ENCODE data around the gene WDPCP.
"Not testable (repeated sequence)": the region's sequence is repeated elsewhere in the genome, so short reads cannot be mapped to it uniquely, and the experiment has no call there.

Gene WDPCP

GRCh38 chr2:63436488-63436887 is 151.8 kb downstream of the WDPCP start:
- no peak for DNase-seq

GRCh38 chr2:63435070-63435469 is 153.2 kb downstream of the WDPCP start:
- DNase-seq, result no peak

DNA sequence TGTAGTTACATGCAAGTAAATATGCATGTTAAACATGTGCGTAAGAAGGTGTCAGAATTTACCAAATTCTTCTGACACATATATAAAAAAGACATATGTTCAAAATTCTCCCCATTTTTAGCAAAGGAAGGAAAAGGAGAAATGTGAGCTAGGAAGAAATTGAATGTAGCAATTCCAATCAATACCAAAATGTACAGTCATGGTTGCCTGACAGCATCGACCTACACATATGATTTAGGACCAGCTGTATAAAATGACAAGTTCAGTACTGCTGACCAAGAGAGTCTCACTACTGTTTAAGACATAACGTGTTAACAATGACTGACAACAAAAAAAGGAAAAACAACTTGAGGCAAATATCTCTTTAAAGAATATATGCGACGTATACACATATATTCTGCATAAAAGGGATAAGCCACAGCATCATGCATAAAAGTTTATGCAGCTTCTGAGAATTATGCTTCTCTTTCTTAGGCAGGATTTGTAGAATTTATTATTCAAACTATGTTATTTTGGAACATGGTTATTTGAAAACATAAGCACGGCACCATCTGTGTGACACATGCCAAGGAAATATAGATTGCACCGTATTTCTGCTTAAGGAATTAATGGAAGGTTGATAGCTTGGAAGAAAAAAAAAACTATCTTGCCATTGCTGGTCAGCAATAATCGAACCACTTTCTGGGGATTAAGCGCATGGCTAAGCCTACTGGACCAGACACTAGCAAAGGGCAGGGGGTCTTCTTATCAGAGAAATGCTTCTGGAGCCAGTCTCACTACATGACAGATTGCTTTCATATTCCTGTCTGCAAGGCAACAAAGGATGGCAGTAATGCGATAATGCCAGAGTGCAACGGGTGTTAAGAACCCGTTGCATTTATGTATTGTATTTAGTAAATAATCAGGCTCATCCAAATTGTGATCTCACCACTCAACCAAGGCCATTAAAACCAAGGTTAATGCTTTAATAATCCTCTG is 154.0 kb downstream of the WDPCP start:
- no peak for DNase-seq

DNA sequence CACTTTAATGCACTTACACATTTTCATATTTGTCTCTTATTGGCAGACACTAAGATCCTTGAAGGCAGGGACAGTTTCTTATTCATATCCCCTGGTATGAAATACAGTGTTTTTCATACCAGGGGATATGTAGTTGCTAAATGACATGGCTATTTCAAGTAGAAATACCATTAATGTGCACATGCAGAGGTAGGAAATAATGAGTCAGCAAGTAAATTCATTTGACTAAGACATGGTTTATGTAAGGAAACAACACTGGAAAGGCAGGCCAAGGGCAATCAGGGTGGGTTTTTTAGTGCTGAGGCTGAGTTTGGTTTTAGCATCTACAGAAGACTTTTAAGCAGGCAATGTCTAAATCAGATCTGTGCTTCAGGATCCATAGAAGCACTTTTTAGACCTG is 155.9 kb downstream of the WDPCP start:
- no peak for DNase-seq

DNA sequence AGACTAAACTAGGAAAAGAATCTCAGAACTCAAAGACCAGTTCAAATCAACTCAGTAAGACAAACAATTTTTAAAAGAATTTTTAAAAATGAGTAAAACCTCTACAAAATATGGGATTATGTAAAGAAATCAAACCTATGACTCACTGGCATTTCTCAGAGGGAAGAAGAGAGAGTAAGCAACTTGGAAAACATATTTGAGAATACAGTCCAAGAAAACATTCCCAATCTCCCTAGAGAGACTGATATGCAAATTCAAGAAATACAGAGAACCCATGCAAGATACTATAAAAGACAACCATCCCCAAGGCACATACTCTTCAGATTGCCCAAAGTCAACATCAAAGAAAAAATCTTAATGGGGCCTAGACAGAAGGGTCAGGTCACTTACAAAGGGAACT is 162.7 kb downstream of the WDPCP start:
- no peak for DNase-seq

- DNase-seq, result no peak
Observed at GRCh38 chr2:63425079-63425416, 163.2 kb downstream of the WDPCP start.

DNA sequence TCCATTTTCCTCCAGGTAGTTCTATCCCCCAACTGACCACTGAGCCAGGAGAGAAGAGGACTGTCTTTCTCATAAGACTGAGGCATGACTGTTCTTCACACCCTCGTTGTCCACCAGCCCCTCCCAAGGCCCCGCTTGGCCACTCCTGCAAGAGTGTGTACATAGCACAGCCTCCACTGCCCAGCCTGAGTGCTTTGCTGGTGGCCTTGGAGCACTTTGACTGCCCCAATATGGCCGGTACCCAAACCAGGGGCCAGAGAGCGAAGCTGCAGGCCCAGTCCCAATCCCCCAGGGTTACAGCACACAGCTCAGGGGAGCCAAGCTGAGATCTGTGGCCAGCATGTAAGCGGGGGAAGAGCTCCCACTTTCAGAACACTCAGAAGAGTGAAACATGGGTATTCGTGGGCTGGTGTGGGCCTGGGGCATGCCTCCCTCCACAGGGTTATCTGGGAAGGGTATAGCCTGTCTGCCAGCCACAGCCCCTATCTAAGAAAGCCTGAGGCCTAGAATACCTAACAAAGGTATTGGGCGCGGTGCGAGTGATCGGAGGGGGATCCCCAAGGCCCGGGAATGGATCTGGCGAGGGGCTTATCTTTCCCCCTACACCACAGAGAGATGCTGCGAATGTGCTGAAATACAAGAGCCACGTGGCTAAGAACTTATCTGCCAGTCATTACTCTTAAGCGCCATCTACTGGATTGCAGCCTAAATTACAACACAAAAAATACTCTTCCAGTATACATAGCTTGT is 163.8 kb downstream of the WDPCP start:
- no peak for DNase-seq

DNA sequence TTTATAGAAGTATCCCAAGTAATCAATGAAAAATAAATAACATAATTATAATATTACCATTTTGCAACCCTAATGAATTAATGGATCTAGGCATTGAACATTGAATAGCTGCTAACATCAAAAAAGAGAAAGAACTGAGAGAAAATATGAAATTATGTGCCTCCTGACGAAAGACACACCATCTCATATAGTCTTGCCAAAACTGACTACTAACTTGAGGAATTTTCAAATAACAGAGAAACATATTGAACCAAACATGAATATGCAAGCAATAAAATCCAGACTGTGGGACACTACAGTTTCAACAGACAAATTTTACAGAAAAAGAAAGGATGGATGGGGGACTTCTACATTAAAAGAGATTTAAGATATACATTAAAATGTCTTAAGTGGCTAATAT is 165.7 kb downstream of the WDPCP start:
- DNase-seq, result no peak

- DNase-seq, result no peak
Observed at GRCh38 chr2:63408530-63408929, 179.7 kb downstream of the WDPCP start.

DNA sequence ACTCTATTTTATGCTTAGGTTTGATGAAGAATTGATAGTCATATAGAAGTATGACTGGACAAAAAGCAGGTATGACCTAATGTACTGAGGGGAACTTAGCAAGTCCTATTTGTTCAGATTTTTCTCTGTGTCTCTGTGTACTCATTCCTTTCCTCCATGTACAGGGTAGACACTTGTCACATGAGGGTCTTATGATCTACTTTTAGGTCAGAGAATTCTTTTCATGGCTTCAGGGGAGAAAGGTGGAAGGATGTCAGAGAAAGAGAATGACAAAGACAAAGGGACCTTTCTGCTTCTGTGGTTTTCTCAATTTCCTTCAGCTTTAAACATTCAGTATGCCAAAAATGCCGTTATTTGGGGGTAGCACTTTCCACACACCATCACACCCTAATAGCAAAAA is 181.6 kb downstream of the WDPCP start:
- DNase-seq, result no peak

- DNase-seq, result no peak
Observed at GRCh38 chr2:63403820-63404219, 184.5 kb downstream of the WDPCP start.

DNA sequence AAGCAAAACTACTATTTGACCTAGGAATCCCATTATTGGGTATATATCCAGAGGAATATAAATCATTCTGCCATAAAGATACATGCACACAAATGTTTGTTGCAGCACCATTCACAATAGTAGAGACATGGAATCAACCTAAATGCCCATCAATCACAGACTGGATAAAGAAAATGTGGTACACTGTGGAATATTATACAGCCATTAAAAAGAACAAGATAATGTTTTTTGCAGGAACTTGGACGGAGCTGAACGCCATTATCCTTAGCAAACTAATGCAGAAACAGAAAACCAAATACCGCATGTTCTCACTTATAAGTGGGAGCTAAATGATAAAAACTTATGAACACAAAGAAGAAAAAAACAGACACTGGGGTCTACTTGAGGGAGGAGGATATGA is 185.4 kb downstream of the WDPCP start:
- DNase-seq, result not testable (repeated sequence)

- no peak for DNase-seq
Observed at GRCh38 chr2:63399156-63399555, 189.1 kb downstream of the WDPCP start.

DNA sequence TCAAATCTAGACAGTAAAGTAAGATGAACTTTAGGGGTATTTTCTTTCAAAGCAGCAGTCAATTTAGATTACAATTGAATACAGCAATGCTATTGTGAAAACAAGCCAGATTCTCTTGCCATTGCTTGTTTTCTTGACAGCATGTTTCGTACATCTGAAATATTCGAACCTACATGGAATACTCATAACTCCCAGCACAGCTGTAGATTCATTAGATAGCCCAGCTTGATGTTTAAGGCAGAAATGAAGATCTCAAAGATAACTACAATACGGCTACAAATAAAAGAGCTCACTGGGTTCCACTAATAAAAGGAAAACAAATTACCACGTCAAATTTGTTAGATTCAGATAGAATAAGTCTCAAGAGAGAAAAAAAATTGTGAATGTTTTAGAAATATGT is 208.8 kb downstream of the WDPCP start:
- DNase-seq, result no peak

DNA sequence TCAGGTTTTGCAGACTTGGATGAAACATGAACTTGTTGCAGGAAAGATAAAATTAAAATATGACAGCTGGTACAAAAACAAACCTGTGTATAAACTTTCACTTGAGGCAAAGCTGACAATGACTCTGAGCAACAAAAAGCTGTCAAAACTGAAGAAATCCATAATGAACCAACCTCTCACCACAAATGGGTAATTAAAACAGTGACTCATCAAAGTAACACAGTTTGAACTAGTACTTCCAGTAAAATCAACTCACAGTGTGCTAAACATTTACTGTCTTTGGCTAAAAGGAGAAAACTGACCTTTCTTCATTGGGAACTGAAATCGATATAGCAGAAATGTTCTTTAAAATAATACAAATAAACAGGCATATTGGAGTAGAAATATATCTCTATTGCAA is 209.7 kb downstream of the WDPCP start:
- DNase-seq, result no peak

DNA sequence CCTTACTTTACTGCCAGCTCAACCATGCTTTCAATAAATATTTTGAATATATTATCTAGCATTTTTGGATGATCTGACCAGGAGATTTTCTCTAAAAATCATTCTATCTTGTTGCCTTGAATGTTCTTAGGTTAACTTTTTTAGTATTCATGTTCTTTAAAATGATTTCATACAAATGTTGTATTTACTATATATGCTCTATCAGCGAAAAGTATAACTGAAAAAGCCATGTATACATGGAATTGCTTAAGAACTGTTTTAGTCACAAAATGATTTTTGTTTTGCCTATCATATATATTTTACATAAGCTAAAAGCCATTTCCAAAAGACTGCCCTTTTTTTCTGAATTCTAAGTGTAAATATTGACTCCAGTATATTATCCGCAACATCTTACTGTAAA is 213.9 kb downstream of the WDPCP start:
- no peak for DNase-seq

- DNase-seq, result no peak
Observed at GRCh38 chr2:63372549-63372948, 215.7 kb downstream of the WDPCP start.

GRCh38 chr2:63369146-63369545 is 219.1 kb downstream of the WDPCP start:
- no peak for DNase-seq

DNA sequence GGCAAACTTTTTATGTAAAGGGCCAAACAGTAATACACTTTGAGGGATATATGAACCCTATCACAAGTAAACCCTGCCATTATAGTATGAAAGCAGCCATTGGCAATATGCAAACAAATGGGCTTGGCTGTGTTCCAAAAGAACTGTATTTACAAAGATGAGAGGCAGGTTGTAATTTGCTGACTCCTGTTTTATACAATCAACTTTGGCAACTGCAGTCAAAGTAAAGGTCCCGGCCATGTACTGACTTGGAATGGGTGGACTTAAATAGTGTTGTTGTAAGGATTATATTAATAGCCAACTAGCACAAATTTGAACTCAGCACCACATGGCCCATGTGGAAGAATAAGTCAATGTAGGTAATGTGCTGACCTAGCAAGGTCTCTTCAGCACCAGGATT is 223.4 kb downstream of the WDPCP start:
- no peak for DNase-seq

GRCh38 chr2:63357722-63358121 is 230.6 kb downstream of the WDPCP start:
- DNase-seq, result not testable (repeated sequence)

- no peak for DNase-seq
Observed at GRCh38 chr2:63347361-63347760, 240.9 kb downstream of the WDPCP start.

DNA sequence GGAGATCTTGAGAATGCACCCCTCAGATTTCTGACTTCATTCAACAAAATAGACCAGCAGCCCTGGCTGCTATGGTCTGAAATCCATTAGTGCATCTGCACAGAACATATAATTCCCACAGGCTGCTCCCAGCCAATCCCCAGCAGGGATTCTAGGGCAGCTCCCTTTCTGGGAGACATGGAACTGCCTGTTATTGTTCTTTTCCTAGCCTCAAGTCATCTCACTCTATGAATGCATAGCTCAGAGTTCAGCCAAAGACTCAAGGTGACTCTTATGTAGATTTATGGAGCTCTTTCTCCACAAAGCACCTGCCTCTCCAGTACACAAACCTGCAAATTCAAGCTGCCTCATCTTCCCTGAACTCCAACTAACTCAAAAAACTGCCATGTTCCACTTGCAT is 241.9 kb downstream of the WDPCP start:
- no peak for DNase-seq

GRCh38 chr2:63345285-63345633 is 243.0 kb downstream of the WDPCP start:
- DNase-seq, result no peak

DNA sequence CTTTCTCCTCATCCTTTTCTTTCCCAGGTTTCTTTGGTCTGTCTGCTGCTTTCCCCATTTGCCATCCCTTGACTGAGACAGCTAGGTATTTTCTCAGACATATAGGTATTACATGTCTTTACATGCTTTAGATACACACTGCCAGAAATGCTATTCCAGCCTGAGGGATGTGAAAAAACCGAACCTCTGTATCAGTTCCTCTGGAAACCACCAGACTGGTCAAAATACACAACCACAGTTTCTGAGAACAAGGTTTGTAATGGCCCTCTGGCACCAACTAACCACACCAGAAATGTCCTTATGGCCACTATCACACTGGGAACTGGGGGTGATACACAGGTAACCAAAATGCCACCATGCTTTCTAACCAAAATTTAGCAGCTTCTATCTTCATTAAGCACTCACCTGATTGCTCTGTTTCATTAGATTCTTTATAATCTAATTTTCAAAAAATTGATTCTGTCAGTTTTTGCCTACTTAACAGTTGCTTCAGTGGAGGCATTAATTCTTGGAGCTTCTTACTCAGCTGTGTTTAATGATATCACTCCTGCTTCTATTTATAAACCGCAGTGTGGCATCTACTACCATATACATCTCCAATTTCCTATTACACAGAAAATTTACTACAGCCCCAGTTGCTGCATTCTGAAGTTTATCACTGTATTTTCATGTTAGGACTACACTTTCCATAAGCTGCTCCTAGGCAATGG is 243.5 kb downstream of the WDPCP start:
- no peak for DNase-seq
